ENCODE measurements around the gene PAPPA. TPM values are rescaled to one million over a fixed set of nuclear protein-coding genes. Genes with fewer than 3 reads are reported as not detected.

Gene PAPPA
- total RNA-seq, 2 donors from 2014 or later, result 7.4 to 17.4 TPM

GRCh38 chr9:116395699-116396037 is 242.1 kb downstream of the PAPPA start:
- DNase-seq (ENCODE audit: low spot score) (no peak), ATAC-seq (ENCODE audit: insufficient number of reproducible peaks, low FRiP score, low read depth) (no peak)
- no peak for TF ChIP-seq CTCF (IDR thresholded peaks at IDR 0.05)
- H3K4me1 ChIP-seq (ENCODE audit: control insufficient read depth in 1 of 2, low read depth in 2 of 2), result no peaks in the 10 kb centered on the region
- no peaks in the 10 kb centered on the region for H3K27me3 ChIP-seq (replicated peaks; ENCODE audit: insufficient read depth)
- H3K4me3 ChIP-seq, result no peak overlapping the region
- H3K36me3 ChIP-seq, result peaks cover 12% of the 10 kb centered on the region
- no peak overlapping the region for H3K27ac ChIP-seq
- H3K9me3 ChIP-seq, result no peaks in the 10 kb centered on the region

GRCh38 chr9:116403171-116403570 is 249.6 kb downstream of the PAPPA start:
- no peak overlapping the region for H3K4me3 ChIP-seq
- ATAC-seq (ENCODE audit: insufficient number of reproducible peaks, low FRiP score, low read depth), result no peak
- no peak for TF ChIP-seq CTCF (IDR thresholded peaks at IDR 0.05)
- H3K27ac ChIP-seq, result no peak overlapping the region
- no peaks in the 10 kb centered on the region for H3K36me3 ChIP-seq
- H3K4me1 ChIP-seq (ENCODE audit: control insufficient read depth in 1 of 2, low read depth in 2 of 2), result no peaks in the 10 kb centered on the region
- no peaks in the 10 kb centered on the region for H3K27me3 ChIP-seq (replicated peaks; ENCODE audit: insufficient read depth)
- no peaks in the 10 kb centered on the region for H3K9me3 ChIP-seq
- DNase-seq (ENCODE audit: low spot score), result no peak

GRCh38 chr9:116404228-116404627 is 250.6 kb downstream of the PAPPA start:
- ATAC-seq (ENCODE audit: insufficient number of reproducible peaks, low FRiP score, low read depth) (no peak), DNase-seq (ENCODE audit: low spot score) (no peak)
- no peaks in the 10 kb centered on the region for H3K36me3 ChIP-seq
- no peak overlapping the region for H3K4me3 ChIP-seq
- H3K27ac ChIP-seq, result no peak overlapping the region
- no peaks in the 10 kb centered on the region for H3K27me3 ChIP-seq (replicated peaks; ENCODE audit: insufficient read depth)
- H3K4me1 ChIP-seq (ENCODE audit: control insufficient read depth in 1 of 2, low read depth in 2 of 2), result no peaks in the 10 kb centered on the region
- no peaks in the 10 kb centered on the region for H3K9me3 ChIP-seq
- TF ChIP-seq CTCF (IDR thresholded peaks at IDR 0.05), result no peak

GRCh38 chr9:116405321-116405720 is 251.7 kb downstream of the PAPPA start:
- H3K27ac ChIP-seq, result no peak overlapping the region
- no peak for ATAC-seq (ENCODE audit: insufficient number of reproducible peaks, low FRiP score, low read depth)
- no peaks in the 10 kb centered on the region for H3K4me1 ChIP-seq (ENCODE audit: control insufficient read depth in 1 of 2, low read depth in 2 of 2)
- H3K9me3 ChIP-seq, result no peaks in the 10 kb centered on the region
- DNase-seq (ENCODE audit: low spot score), result no peak
- no peak for TF ChIP-seq CTCF (IDR thresholded peaks at IDR 0.05)
- H3K36me3 ChIP-seq, result no peaks in the 10 kb centered on the region
- H3K4me3 ChIP-seq, result no peak overlapping the region
- no peaks in the 10 kb centered on the region for H3K27me3 ChIP-seq (replicated peaks; ENCODE audit: insufficient read depth)

- no peaks in the 10 kb centered on the region for H3K4me1 ChIP-seq (ENCODE audit: control insufficient read depth in 1 of 2, low read depth in 2 of 2)
- no peak overlapping the region for H3K4me3 ChIP-seq
- no peak overlapping the region for H3K27ac ChIP-seq
- no peaks in the 10 kb centered on the region for H3K36me3 ChIP-seq
- no peaks in the 10 kb centered on the region for H3K9me3 ChIP-seq
- ATAC-seq (ENCODE audit: insufficient number of reproducible peaks, low FRiP score, low read depth) (no peak), DNase-seq (ENCODE audit: low spot score) (no peak)
- TF ChIP-seq CTCF (IDR thresholded peaks at IDR 0.05), result no peak
- H3K27me3 ChIP-seq (replicated peaks; ENCODE audit: insufficient read depth), result no peaks in the 10 kb centered on the region
Measured at GRCh38 chr9:116406469-116406868, 252.9 kb downstream of the PAPPA start.

Measured in thoracic aorta (tissue), 2 donors.